ENCODE measurements around the gene KATNAL2.

- TF ChIP-seq CTCF (IDR thresholded peaks at IDR 0.05) (no peak), EZH2 (IDR thresholded peaks at IDR 0.05) (no peak), EZH2phosphoT487 (IDR thresholded peaks at IDR 0.05) (no peak)
Observed at GRCh38 chr18:46953195-46953594, 35.8 kb downstream of the KATNAL2 start.

Data from neural progenitor cell (in vitro differentiated cells).